SK-N-MC (cell line): ENCODE data around the gene ATP6V0A4.

ENCODE experiments used
- EZH2 ChIP-seq: fragments of 200-600 bp; sonication (generic); IDR thresholded peaks from one replicate; pipeline ENCODE4 v1.6.1; 2017; ENCODE audit warnings: antibody characterized with exemption
- FOXP2 ChIP-seq: optimal IDR thresholded peaks from 2 replicates; pipeline ENCODE3; 2011; ENCODE audit warnings: mild to moderate bottlenecking, moderate library complexity; ENCODE audit not compliant: insufficient read depth; ENCODE audit errors: extremely low read length, control extremely low read depth
- POLR2AphosphoS5 ChIP-seq: IDR thresholded peaks from 2 replicates; pipeline ENCODE4 v1.6.1; 2012; ENCODE audit warnings: mild to moderate bottlenecking, low read depth, low read length, borderline replicate concordance

GRCh38 chr7:138738114-138738513, 59.9 kb downstream of the ATP6V0A4 start:
- TF ChIP-seq EZH2 (no peak), POLR2AphosphoS5 (no peak), FOXP2 (no peak)
